NCI-H2081 (cell line): Measurements from ENCODE around the gene GAPT.
A peak's percentile ranks its signal among the peaks of the same experiment; 100 is the strongest.

ENCODE experiments used
- DNase-seq, 2 experiments: peaks; one replicate each; lab custom pipeline; 2025; lab: John Stamatoyannopoulos, UW

The GAPT gene

DNA sequence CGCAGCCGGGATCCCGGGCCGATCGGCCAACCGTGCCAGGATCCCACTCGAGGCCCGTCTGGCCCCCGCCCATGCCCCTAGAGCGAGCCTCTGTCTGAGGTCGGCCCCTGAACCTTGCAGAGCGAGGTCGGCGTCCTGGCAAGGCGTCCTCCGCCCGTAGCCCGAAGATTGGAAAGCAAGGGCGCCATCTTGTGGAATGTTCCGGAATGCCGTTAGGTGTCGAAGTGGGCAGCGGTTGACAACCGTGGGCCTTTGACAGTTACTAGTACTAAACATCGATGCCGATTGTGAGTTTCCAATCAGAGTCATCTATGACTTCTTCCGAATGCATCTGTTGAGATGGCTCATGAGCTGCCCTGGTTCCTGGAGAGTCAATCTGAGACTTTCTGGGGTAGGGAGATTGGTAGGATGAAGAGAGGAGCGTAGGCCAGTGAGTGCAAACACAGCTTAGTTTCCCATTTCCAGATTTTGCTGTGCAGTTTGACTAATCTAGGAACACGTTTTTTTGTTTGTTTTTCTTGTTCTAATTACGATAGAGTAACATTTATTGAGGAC is 30.4 kb upstream of the GAPT start:
- peak; percentile 73 to 75 for DNase-seq

GRCh38 chr5:58462154-58462553 is 29.1 kb upstream of the GAPT start:
- DNase-seq, result no peak

DNA sequence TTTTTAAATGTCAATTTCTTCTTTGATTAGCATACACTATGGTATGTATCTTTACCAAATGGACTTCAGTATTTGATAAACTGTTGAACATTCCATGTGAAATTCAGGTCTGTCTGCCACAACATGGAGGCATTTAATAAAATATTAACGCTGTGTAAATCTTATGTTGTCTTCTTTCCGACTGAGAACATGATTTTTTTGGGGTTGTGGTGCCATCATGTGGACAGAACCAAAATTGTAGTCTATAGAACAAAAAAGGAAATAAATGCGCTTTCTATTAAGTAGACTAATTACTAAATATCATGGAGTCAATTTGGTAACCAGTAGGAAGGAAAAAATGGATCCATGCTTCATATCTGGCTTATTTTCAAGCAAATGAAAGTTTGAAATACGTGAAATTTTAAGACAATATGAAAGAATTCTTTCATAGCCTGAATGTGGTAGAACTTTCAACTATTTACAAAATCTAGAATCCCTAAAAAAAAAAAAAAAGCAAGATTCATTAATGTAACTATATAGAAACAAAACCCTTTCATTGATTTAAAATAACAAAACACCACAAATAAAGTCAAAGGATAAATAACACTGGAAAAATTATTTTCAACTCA is 28.5 kb upstream of the GAPT start:
- DNase-seq, result peak; percentile 21 to 43

- DNase-seq, result no peak
Observed at GRCh38 chr5:58466939-58467338, 24.3 kb upstream of the GAPT start.

DNA sequence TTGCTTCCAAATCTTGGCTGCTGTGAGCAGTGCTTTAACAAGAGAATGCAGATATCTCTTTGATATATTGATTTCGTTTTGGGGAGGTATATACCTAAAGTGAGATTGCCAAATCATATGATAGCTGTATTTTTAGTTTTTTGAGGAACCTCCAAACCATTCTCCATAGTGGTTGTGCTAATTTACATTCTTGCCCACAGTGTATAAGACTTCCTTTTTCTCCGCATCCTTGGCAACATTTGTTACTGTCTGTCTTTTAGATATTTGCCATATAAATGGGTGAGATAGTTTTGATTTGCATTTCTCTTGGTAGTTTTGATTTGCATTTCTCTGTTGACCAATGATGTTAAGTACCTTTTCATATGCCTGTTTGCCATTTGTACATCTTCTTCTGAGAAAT is 21.3 kb upstream of the GAPT start:
- DNase-seq, result no peak

- DNase-seq, result no peak
Observed at GRCh38 chr5:58475404-58475803, 15.8 kb upstream of the GAPT start.

GRCh38 chr5:58477760-58478376 is 13.4 kb upstream of the GAPT start:
- no peak for DNase-seq

- no peak for DNase-seq
Observed at GRCh38 chr5:58481066-58481676, 10.1 kb upstream of the GAPT start.

- DNase-seq, result no peak
Observed at GRCh38 chr5:58481828-58482227, 9.4 kb upstream of the GAPT start.

DNA sequence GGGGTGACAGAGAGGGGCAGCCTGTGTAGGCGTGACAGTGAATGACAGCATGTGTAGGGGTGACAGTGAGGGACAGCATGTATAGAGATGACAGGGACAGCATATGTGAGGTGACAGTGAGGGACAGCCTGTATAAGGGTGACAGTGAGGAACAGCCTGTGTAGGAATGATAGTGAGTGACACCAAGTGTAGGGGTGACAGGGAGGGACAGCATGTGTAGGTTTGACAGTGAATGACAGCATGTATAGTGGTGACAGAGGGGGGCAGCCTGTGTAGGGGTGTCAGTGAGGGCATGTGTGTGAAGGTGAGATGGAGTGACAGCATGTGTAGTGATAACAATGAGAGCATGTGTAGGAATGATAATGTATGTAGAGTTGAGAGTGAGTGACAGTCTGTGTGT is 8.7 kb upstream of the GAPT start:
- DNase-seq, result no peak

GRCh38 chr5:58484505-58484904 is 6.7 kb upstream of the GAPT start:
- DNase-seq, result no peak

DNA sequence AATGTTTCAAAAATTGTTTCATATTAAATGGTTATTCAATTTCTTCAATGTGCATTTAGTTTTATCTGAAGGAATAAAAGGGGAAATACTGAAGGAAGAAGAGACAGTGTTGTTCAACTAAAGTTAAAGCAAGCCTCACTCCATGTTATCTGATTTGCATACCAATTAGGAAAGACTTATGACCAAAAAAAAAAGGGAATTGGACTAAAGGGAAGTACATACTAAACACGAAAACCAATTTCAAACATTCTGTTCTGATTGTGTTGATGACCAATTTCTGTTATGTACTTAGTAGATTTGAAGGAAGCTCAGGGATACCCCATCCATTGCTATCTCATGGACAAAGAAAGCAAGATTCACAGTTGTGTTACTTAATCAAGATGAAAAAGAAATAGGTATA is 4.9 kb upstream of the GAPT start:
- DNase-seq, result no peak

- no peak for DNase-seq
Observed at GRCh38 chr5:58490402-58491050, 709 bp upstream of the GAPT start.

GRCh38 chr5:58493141-58493540 is 1.9 kb downstream of the GAPT start:
- DNase-seq, result no peak

DNA sequence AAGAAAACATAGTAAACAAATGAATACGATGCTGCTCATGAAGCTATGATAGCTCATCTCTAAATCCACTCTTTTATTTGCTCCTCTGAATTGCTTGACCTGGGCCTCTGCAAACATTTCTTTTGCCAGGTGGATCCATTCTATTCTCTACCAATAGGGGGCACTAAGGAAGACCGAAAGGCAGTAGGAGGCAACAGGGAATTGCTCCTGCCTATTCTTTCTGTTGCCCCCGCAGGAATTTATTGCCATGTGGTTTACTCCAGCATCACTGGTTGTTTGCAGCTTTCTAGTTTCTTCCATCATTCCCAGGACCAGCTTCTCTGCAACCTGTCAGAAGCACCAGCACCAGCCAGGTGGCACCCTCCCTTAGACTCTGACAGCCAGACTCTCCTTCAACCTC is 5.3 kb downstream of the GAPT start:
- no peak for DNase-seq

GRCh38 chr5:58497386-58497785 is 6.2 kb downstream of the GAPT start:
- DNase-seq, result no peak

GRCh38 chr5:58497921-58498320 is 6.7 kb downstream of the GAPT start:
- DNase-seq, result no peak

DNA sequence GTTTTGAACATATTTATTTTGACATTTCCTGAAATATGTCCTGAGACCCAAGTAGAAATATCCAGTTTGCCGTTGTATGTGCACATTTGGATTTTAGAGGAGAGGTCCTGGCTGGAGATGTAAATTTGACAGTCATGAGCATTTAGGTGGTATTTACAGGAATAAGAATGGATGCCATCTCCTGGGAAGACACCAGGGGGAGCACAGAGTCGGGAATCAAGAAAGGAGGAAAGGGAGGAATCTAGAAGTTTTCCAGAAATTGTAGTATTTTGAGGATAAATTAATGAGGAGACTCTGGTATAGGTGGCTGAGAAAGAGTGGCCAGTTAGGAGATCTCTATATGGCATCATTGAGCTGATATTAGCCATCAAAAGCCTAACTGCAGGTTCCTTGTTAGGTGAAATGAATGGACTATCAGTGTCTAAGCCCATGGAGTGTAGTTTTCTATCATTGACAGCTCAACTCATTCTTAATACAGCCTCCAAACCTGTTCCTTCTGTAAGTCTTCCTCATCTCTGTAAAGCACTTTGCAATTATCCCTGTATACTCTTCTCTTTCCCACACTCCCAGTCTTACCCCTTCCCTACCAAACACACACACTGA is 7.2 kb downstream of the GAPT start:
- DNase-seq, result peak in 1 of 2 experiments; percentile 7

DNA sequence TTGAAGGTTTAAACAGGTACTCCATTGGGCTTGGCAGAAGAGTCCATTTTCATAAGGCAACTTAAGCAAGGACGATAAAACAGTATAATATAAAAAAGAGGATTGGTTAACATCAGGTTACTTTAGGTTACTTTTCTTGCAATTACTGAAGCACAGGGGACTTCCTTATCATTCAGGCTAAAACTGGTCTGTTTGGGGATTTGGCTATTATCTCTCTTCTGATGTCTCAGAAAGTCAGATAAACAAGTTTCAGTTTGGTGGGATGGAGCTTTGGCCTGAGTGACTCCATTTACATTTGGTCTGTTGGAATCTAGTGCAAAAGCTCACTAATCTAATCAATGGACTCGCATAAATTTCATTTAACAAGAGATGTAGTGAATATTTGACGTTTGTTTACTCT is 8.0 kb downstream of the GAPT start:
- no peak for DNase-seq

DNA sequence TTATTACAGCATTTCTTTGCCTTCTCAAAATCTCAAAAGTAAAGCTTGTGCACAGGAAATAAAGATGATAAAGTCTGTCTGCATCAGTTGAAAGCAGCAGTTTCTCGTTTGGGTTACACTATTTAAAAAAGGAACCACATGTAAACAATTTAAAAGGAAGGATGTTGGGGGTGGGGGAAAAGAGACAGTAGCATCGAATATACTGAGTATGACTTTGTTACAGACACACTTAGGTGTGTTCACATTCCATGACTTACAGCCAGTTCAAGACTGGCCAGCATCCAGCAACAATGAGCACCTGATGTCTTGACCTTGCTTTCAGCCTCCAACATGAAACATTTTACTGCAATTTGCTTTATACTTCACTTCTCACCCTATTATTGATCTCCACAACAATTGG is 8.7 kb downstream of the GAPT start:
- DNase-seq, result no peak

DNA sequence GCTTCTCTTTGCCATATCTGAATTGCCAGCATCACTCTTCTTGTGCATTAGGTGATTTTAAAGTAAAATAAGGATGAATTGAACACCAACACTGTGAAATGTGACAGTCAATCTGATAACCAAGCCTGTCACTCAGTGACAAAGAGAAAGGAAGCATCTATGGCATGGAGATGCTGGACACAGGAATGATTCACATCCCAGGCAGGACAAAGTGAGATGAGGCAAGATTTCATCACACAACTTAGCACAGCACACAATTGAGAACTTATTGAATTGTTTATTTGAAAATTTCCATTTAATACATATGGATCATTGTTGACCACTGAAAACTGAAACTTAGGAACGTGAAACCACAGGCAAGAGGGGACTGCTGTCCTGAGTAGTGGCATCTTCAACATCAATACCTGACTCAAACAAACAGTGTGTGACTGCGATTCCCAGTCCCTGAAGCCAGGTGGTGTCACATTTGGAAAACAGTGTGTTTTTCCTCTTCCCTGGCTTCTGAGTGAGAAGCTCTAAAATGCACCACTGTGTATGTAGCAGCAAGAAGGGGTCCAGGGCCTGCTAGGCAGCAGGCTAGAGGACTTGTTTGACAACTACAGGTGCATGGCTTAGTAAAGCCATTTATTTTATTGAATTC is 10.7 kb downstream of the GAPT start:
- DNase-seq, result no peak
